HepG2 (cell line): ENCODE results near the gene TNFSF13. TPM values are rescaled to one million over a fixed set of nuclear protein-coding genes. Genes with fewer than 3 reads are reported as not detected.

ENCODE experiments used
- AGO2 ChIP-seq: fragments of 200-400 bp; formaldehyde crosslinking; optimal IDR thresholded peaks from 2 replicates; pipeline ENCODE3; 2017; ENCODE audit warnings: mild to moderate bottlenecking, low read depth, low read length, moderate library complexity
- BRD4 ChIP-seq: sonication (generic); formaldehyde crosslinking; IDR thresholded peaks from 2 replicates; pipeline ENCODE4 v1.4.0; 2020; ENCODE audit warnings: missing genetic modification reagents
- DZIP1 ChIP-seq: sonication (generic); formaldehyde crosslinking; IDR thresholded peaks from 2 replicates; pipeline ENCODE4 v1.5.0; 2020; ENCODE audit warnings: mild to moderate bottlenecking, missing genetic modification reagents
- FLYWCH1 ChIP-seq: sonication (generic); formaldehyde crosslinking; IDR thresholded peaks from 2 replicates; pipeline ENCODE4 v1.8.1; 2023; ENCODE audit warnings: mild to moderate bottlenecking, missing genetic modification reagents
- FOXC1 ChIP-seq: sonication (generic); formaldehyde crosslinking; IDR thresholded peaks from 2 replicates; pipeline ENCODE4 v1.8.0; 2022; ENCODE audit warnings: mild to moderate bottlenecking, missing genetic modification reagents, borderline replicate concordance
- FOXK1 ChIP-seq: sonication (generic); formaldehyde crosslinking; IDR thresholded peaks from 2 replicates; pipeline ENCODE4 v1.4.0; 2020; ENCODE audit warnings: low read depth, missing genetic modification reagents, borderline replicate concordance
- HNF1B ChIP-seq: sonication (generic); formaldehyde crosslinking; IDR thresholded peaks from 2 replicates; pipeline ENCODE4 v1.5.1; 2020; ENCODE audit warnings: mild to moderate bottlenecking, moderate library complexity, missing genetic modification reagents
- HOXA9 ChIP-seq: sonication (generic); formaldehyde crosslinking; IDR thresholded peaks from 2 replicates; pipeline ENCODE4 v1.8.1; 2022; ENCODE audit warnings: missing genetic modification reagents, mild to moderate bottlenecking, moderate library complexity, borderline replicate concordance
- KLF11 ChIP-seq: IDR thresholded peaks from 2 replicates; pipeline ENCODE4 v1.6.1; 2016; ENCODE audit warnings: missing compliant biosample characterization
- KMT2B ChIP-seq: IDR thresholded peaks from 2 replicates; pipeline ENCODE4 v1.6.1; 2016; ENCODE audit warnings: missing genetic modification reagents, missing compliant biosample characterization
- MXD4 ChIP-seq: IDR thresholded peaks from 2 replicates; pipeline ENCODE4 v1.6.1; 2016; ENCODE audit warnings: mild to moderate bottlenecking, missing biosample characterization, missing genetic modification reagents
- NFE2 ChIP-seq: sonication (generic); formaldehyde crosslinking; IDR thresholded peaks from 2 replicates; pipeline ENCODE4 v1.4.0; 2020; ENCODE audit warnings: missing genetic modification reagents
- NFE2L1 ChIP-seq: sonication (generic); formaldehyde crosslinking; IDR thresholded peaks from 2 replicates; pipeline ENCODE4 v1.4.0; 2020; ENCODE audit warnings: missing genetic modification reagents, mild to moderate bottlenecking, borderline replicate concordance
- NPAS2 ChIP-seq: sonication (generic); formaldehyde crosslinking; IDR thresholded peaks from 2 replicates; pipeline ENCODE4 v1.8.0; 2022; ENCODE audit warnings: mild to moderate bottlenecking, missing genetic modification reagents, borderline replicate concordance
- PITX1 ChIP-seq: sonication (generic); formaldehyde crosslinking; IDR thresholded peaks from 2 replicates; pipeline ENCODE4 v1.5.1; 2020; ENCODE audit warnings: mild to moderate bottlenecking, missing genetic modification reagents
- SP1 ChIP-seq, 2 experiments: fragments of 450-650 bp in 1 of 2; sonication (generic) in 1 of 2; formaldehyde crosslinking in 1 of 2; IDR thresholded peaks; 2 replicates each; pipeline versions ENCODE4 v1.4.0 to v1.6.1; 2016 to 2020; ENCODE audit warnings: missing genetic modification reagents in 1 of 2
- THAP8 ChIP-seq: sonication (generic); formaldehyde crosslinking; IDR thresholded peaks from 2 replicates; pipeline ENCODE4 v1.5.1; 2020; ENCODE audit warnings: missing genetic modification reagents, mild to moderate bottlenecking, borderline replicate concordance
- ZBTB3 ChIP-seq: sonication (generic); formaldehyde crosslinking; IDR thresholded peaks from 2 replicates; pipeline ENCODE4 v1.4.0; 2020; ENCODE audit warnings: low read depth, mild to moderate bottlenecking, moderate library complexity, missing genetic modification reagents, borderline replicate concordance
- ZGPAT ChIP-seq: IDR thresholded peaks from 2 replicates; pipeline ENCODE4 v1.6.1; 2016; ENCODE audit warnings: mild to moderate bottlenecking
- ZNF317 ChIP-seq: sonication (generic); formaldehyde crosslinking; IDR thresholded peaks from 2 replicates; pipeline ENCODE4 v1.5.0; 2020; ENCODE audit warnings: mild to moderate bottlenecking, missing genetic modification reagents
- ZNF326 ChIP-seq: sonication (generic); formaldehyde crosslinking; IDR thresholded peaks from 2 replicates; pipeline ENCODE4 v1.4.0; 2020; ENCODE audit warnings: missing genetic modification reagents, borderline replicate concordance
- ZNF703 ChIP-seq: sonication (generic); formaldehyde crosslinking; IDR thresholded peaks from 2 replicates; pipeline ENCODE4 v1.5.1; 2020; ENCODE audit warnings: missing genetic modification reagents, mild to moderate bottlenecking, moderate library complexity, borderline replicate concordance
- ZNF879 ChIP-seq: sonication (generic); formaldehyde crosslinking; IDR thresholded peaks from 2 replicates; pipeline ENCODE4 v1.8.1; 2023; ENCODE audit warnings: missing genetic modification reagents
- polyA plus RNA-seq, 8 experiments: library from polyadenylated mRNA; depleted of rRNA in 3 of 8; stranded (reverse) in 7 of 8; unstranded in 1 of 8; fragments of >200 nt; fragmentation: Illumina TruSeq in 4 of 8; extraction: Trizol in 4 of 8; gene quantifications; 2 replicates each; pipeline versions ENCODE4 v1.2.1 to v1.2.3, GENCODE V29; 2011 to 2016; ENCODE audit warnings: low read depth in 4 of 8, missing spikeins in 1 of 8, mixed read lengths in 1 of 8; ENCODE audit not compliant: insufficient read depth in 1 of 8
- total RNA-seq, 5 experiments: library from RNA; depleted of rRNA; stranded (reverse); fragments of >200 nt; fragmentation: Illumina TruSeq; extraction: Trizol; gene quantifications; 2 replicates each; pipeline ENCODE4 v1.2.3, GENCODE V29; 2016; ENCODE audit warnings: low read depth in 1 of 5

Gene TNFSF13
- total and polyA plus RNA-seq, 2 of the 13 experiments (the other 11 are each of a cell fraction or from before 2014, with no cell fraction given) = 2.5 to 3.3 TPM

GRCh38 chr17:7572588-7573323, 14.2 kb downstream of the TNFSF13 start (continued):
- peak; percentile 20; the same call in 1 of the 2 replicates for TF ChIP-seq MXD4
- TF ChIP-seq DZIP1 (CRISPR knock-in tag) = no peak; the same call in 1 of the 2 replicates
- TF ChIP-seq FOXK1 (CRISPR knock-in tag) = no peak; the same call in 1 of the 2 replicates
- TF ChIP-seq HOXA9 (CRISPR knock-in tag) = peak; percentile 78; the same call in 1 of the 2 replicates
- no peak; the same call in 1 of the 2 replicates for TF ChIP-seq BRD4
- TF ChIP-seq NPAS2 (CRISPR knock-in tag) = peak; percentile 30; the same call in 1 of the 2 replicates
- TF ChIP-seq KMT2B (CRISPR knock-in tag) = no peak
- 0 out of 2 replicates have a peak, but pooled peaks have one; percentile 36 for TF ChIP-seq ZBTB3 (CRISPR knock-in tag)
- TF ChIP-seq ZNF879 (CRISPR knock-in tag) = 0 out of 2 replicates have a peak, but pooled peaks have one; percentile 24
- peak; percentile 96 for TF ChIP-seq ZGPAT (CRISPR knock-in tag)
- peak; percentile 88 for TF ChIP-seq HNF1B (CRISPR knock-in tag)
- TF ChIP-seq THAP8 (CRISPR knock-in tag) = no peak; the same call in 1 of the 2 replicates
- TF ChIP-seq FLYWCH1 = no peak
- TF ChIP-seq ZNF326 = no peak
- TF ChIP-seq ZNF703 = no peak
- TF ChIP-seq PITX1 (CRISPR knock-in tag) = 0 out of 2 replicates have a peak, but pooled peaks have one; percentile 19
- TF ChIP-seq KLF11 = no peak
- TF ChIP-seq AGO2 = peak; percentile 100
- TF ChIP-seq NFE2 (CRISPR knock-in tag) = no peak
- TF ChIP-seq NFE2L1 (CRISPR knock-in tag) = no peak
- TF ChIP-seq ZNF317 (CRISPR knock-in tag) = peak; percentile 79; the same call in 1 of the 2 replicates
- TF ChIP-seq FOXC1 (CRISPR knock-in tag) = no peak; the same call in 1 of the 2 replicates
- no peak for TF ChIP-seq SP1 (IDR thresholded peaks at IDR 0.05)
- TF ChIP-seq SP1 (CRISPR knock-in tag; IDR thresholded peaks at IDR 0.05) = peak; percentile 91
